ENCODE measurements around the gene GIGYF2.
"Not testable (repeated sequence)": the region's sequence is repeated elsewhere in the genome, so short reads cannot be mapped to it uniquely, and the experiment has no call there.

The GIGYF2 gene

GRCh38 chr2:232850039-232850438 is 152.9 kb downstream of the GIGYF2 start:
- peaks cover 34 to 75% of the 10 kb centered on the region in 2 experiments for H3K36me3 ChIP-seq (ENCODE audit: control insufficient read depth in 2 of 2, insufficient read depth in 1 of 2, low read length in 2 of 2)
- ChIA-PET POLR2A (no interaction called here), CTCF (interaction anchor here (1.0 to 2.3 kb wide), 2 partner anchors 204 to 401 kb away, joined by 4 to 6 read pairs; partner anchors contain the start of gene ATG16L1)
- H3K4me1 ChIP-seq (ENCODE audit: control insufficient read depth, insufficient read depth, low read length) = peaks cover 5% of the 10 kb centered on the region
- H3K27ac ChIP-seq (ENCODE audit: extremely low read depth, low read depth, low read length) = no peak overlapping the region
- H3K9me3 ChIP-seq (ENCODE audit: control insufficient read depth, insufficient read depth, low read depth, low read length) = no peaks in the 10 kb centered on the region
- no peak overlapping the region for H3K4me3 ChIP-seq (ENCODE audit: low read depth, low read length)
- TF ChIP-seq SETDB1 (IDR thresholded peaks at IDR 0.05; ENCODE audit: insufficient read length, low read length) (no peak), ZNF518A (tag by site-specific recombination; conservative IDR thresholded peaks at IDR 0.05; ENCODE audit: low read depth) (no peak)

GRCh38 chr2:232852081-232852480 is 154.9 kb downstream of the GIGYF2 start:
- H3K4me3 ChIP-seq (ENCODE audit: low read depth, low read length); H3K4me1 ChIP-seq (ENCODE audit: control insufficient read depth, insufficient read depth, low read length); H3K9me3 ChIP-seq (ENCODE audit: control insufficient read depth, insufficient read depth, low read depth, low read length); H3K27ac ChIP-seq (ENCODE audit: extremely low read depth, low read depth, low read length); POLR2A ChIA-PET: not testable (repeated sequence)
- peaks cover 49 to 75% of the 10 kb centered on the region in 2 experiments for H3K36me3 ChIP-seq (ENCODE audit: control insufficient read depth in 2 of 2, insufficient read depth in 1 of 2, low read length in 2 of 2)
- CTCF ChIA-PET = interaction anchor here (1.0 to 2.6 kb wide), 10 partner anchors 10 to 591 kb away, joined by 3 to 28 read pairs (median 5); no protein-coding TSS in a partner anchor

- TF ChIP-seq ZBTB10 (tag by site-specific recombination; IDR thresholded peaks at IDR 0.05) (no peak), ZNF138 (tag by site-specific recombination; IDR thresholded peaks at IDR 0.05; ENCODE audit: borderline replicate concordance) (no peak), ZNF692 (tag by site-specific recombination; IDR thresholded peaks at IDR 0.05) (no peak), SALL2 (tag by site-specific recombination; IDR thresholded peaks at IDR 0.05; ENCODE audit: borderline replicate concordance) (no peak), EGR2 (tag by site-specific recombination; IDR thresholded peaks at IDR 0.05; ENCODE audit: low read depth) (no peak)
- H3K4me1 ChIP-seq (ENCODE audit: control insufficient read depth, insufficient read depth, low read length) = peaks cover 5% of the 10 kb centered on the region
- CTCF ChIA-PET = interaction anchor here (0.6 to 2.6 kb wide), 18 partner anchors 10 to 1057 kb away, joined by 3 to 28 read pairs (median 4); no protein-coding TSS in a partner anchor
- H3K9me3 ChIP-seq (ENCODE audit: control insufficient read depth, insufficient read depth, low read depth, low read length) = no peaks in the 10 kb centered on the region
- no peak overlapping the region for H3K27ac ChIP-seq (ENCODE audit: extremely low read depth, low read depth, low read length)
- no peak overlapping the region for H3K4me3 ChIP-seq (ENCODE audit: low read depth, low read length)
- peaks cover 45 to 75% of the 10 kb centered on the region in 2 experiments for H3K36me3 ChIP-seq (ENCODE audit: control insufficient read depth in 2 of 2, insufficient read depth in 1 of 2, low read length in 2 of 2)
- POLR2A ChIA-PET = no interaction called here
Measured at GRCh38 chr2:232852676-232853075, 155.5 kb downstream of the GIGYF2 start.

- POLR2A ChIA-PET = no interaction called here
- H3K27ac ChIP-seq (ENCODE audit: extremely low read depth, low read depth, low read length) = no peak overlapping the region
- peaks cover 5% of the 10 kb centered on the region for H3K4me1 ChIP-seq (ENCODE audit: control insufficient read depth, insufficient read depth, low read length)
- no peak overlapping the region for H3K4me3 ChIP-seq (ENCODE audit: low read depth, low read length)
- H3K9me3 ChIP-seq (ENCODE audit: control insufficient read depth, insufficient read depth, low read depth, low read length) = no peaks in the 10 kb centered on the region
- peaks cover 36 to 75% of the 10 kb centered on the region in 2 experiments for H3K36me3 ChIP-seq (ENCODE audit: control insufficient read depth in 2 of 2, insufficient read depth in 1 of 2, low read length in 2 of 2)
- CTCF ChIA-PET = interaction anchor here (0.6 to 2.6 kb wide), 15 partner anchors 12 to 593 kb away, joined by 3 to 28 read pairs (median 4); no protein-coding TSS in a partner anchor
- TF ChIP-seq ZNF366 (tag by site-specific recombination; conservative IDR thresholded peaks at IDR 0.05) (peak; percentile 46), SP7 (tag by site-specific recombination; IDR thresholded peaks at IDR 0.05) (peak; percentile 89), ZNF138 (tag by site-specific recombination; IDR thresholded peaks at IDR 0.05; ENCODE audit: borderline replicate concordance) (no peak), KLF1 (tag by site-specific recombination; IDR thresholded peaks at IDR 0.05) (0 out of 2 replicates have a peak, but pooled peaks have one; percentile 30), ZNF112 (tag by site-specific recombination; IDR thresholded peaks at IDR 0.05) (no peak), HIC1 (tag by site-specific recombination; IDR thresholded peaks at IDR 0.05) (0 out of 2 replicates have a peak, but pooled peaks have one; percentile 23), ZNF664 (tag by site-specific recombination; IDR thresholded peaks at IDR 0.05) (peak; percentile 55; the same call in 1 of the 2 replicates), GLIS1 (tag by site-specific recombination; IDR thresholded peaks at IDR 0.05) (peak; percentile 85), OSR2 (tag by site-specific recombination; IDR thresholded peaks at IDR 0.05) (0 out of 2 replicates have a peak, but pooled peaks have one; percentile 64)
Measured at GRCh38 chr2:232854082-232854481, 157.0 kb downstream of the GIGYF2 start.

Measured in HEK293 (cell line).